H1 (cell line): ENCODE results near the gene APOBR. TPM values are rescaled to one million over a fixed set of nuclear protein-coding genes. Genes with fewer than 3 reads are reported as not detected.

Experiments
- CTCF ChIA-PET: fragments of 300-600 bp; sonication (Branson Sonifier 250); formaldehyde crosslinking; loops from one replicate; lab custom pipeline; 2021; ENCODE audit not compliant: partially characterized antibody; lab: Charles Lee
- POLR2A ChIA-PET: fragments of 300-600 bp; sonication (Branson Sonifier 250); formaldehyde crosslinking; loops from one replicate; lab custom pipeline; 2021; ENCODE audit warnings: inconsistent platforms; ENCODE audit not compliant: partially characterized antibody; lab: Charles Lee
- DNase-seq, 2 experiments: peaks; one replicate each; pipeline versions ENCODE4 v3.0.0 to v3.0.0-alpha.2; 2010 to 2022; ENCODE audit warnings: low spot score in 2 of 2, low read depth in 1 of 2, mixed read lengths in 1 of 2
- FAIRE-seq: peaks from 2 replicates; lab custom pipeline; 2011; peaks lifted over from hg19 to GRCh38; lab: Jason Lieb, UNC
- H2AFZ ChIP-seq: 2 replicates; pipeline ENCODE4 v1.8.1; 2012; ENCODE audit warnings: low read length, inconsistent platforms
- H2AK5ac ChIP-seq: 2 replicates; pipeline ENCODE4 v1.6.1; 2013; ENCODE audit warnings: low read depth, low read length
- H2BK120ac ChIP-seq: replicated peaks from 2 replicates; pipeline ENCODE3; 2013; ENCODE audit warnings: low read depth, low read length, inconsistent platforms
- H2BK12ac ChIP-seq: 2 replicates; pipeline ENCODE4 v1.6.1; 2013; ENCODE audit warnings: low read depth, low read length
- H2BK15ac ChIP-seq: 2 replicates; pipeline ENCODE4 v1.6.1; 2013; ENCODE audit warnings: low read length
- H2BK20ac ChIP-seq: 2 replicates; pipeline ENCODE4 v1.6.1; 2013; ENCODE audit warnings: low read length
- H2BK5ac ChIP-seq: 2 replicates; pipeline ENCODE4 v1.6.1; 2013; ENCODE audit warnings: low read depth, low read length
- H3K14ac ChIP-seq: 2 replicates; pipeline ENCODE4 v1.6.1; 2013; ENCODE audit warnings: inconsistent platforms; ENCODE audit not compliant: insufficient read length
- H3K18ac ChIP-seq: 2 replicates; pipeline ENCODE4 v1.6.1; 2013; ENCODE audit warnings: low read length; ENCODE audit errors: extremely low read depth
- H3K23ac ChIP-seq: 2 replicates; pipeline ENCODE4 v1.6.1; 2013; ENCODE audit warnings: inconsistent platforms; ENCODE audit not compliant: insufficient read length
- H3K23me2 ChIP-seq: 2 replicates; pipeline ENCODE4 v1.6.1; 2013; ENCODE audit warnings: low read depth, low read length
- H3K27ac ChIP-seq: 2 replicates; pipeline ENCODE4 v1.6.1; 2011; ENCODE audit warnings: low read depth, low read length, inconsistent platforms
- H3K27me3 ChIP-seq, 4 experiments: replicated peaks in 1 of 4; 1 replicate in 1 of 4; 2 replicates in 3 of 4; pipeline versions ENCODE4 v1.6.1 to v1.8.1; 2011 to 2013; ENCODE audit warnings: low read length in 3 of 4, mild to moderate bottlenecking in 3 of 4, inconsistent platforms in 2 of 4, mixed read lengths in 2 of 4, moderate library complexity in 1 of 4; ENCODE audit not compliant: control insufficient read depth in 3 of 4, insufficient read depth in 3 of 4; ENCODE audit errors: extremely low read depth in 1 of 4
- H3K36me3 ChIP-seq, 4 experiments: 2 replicates each; pipeline versions ENCODE4 v1.6.1 to v1.8.1; 2011 to 2013; ENCODE audit warnings: mild to moderate bottlenecking in 4 of 4, low read length in 3 of 4, moderate library complexity in 2 of 4, control low read depth in 1 of 4, inconsistent platforms in 1 of 4; ENCODE audit not compliant: insufficient read depth in 4 of 4, control insufficient read depth in 2 of 4
- H3K4ac ChIP-seq: replicated peaks from 2 replicates; pipeline ENCODE3; 2013; ENCODE audit warnings: low read length, low read depth, mixed read lengths, inconsistent platforms; ENCODE audit not compliant: insufficient read length
- H3K4me1 ChIP-seq, 4 experiments: replicated peaks in 1 of 4; 1 replicate in 1 of 4; 2 replicates in 3 of 4; pipeline versions ENCODE4 v1.6.1 to v1.8.1; 2011 to 2013; ENCODE audit warnings: low read length in 3 of 4, inconsistent platforms in 2 of 4, mixed read lengths in 1 of 4; ENCODE audit not compliant: insufficient read depth in 4 of 4, control insufficient read depth in 3 of 4
- H3K4me2 ChIP-seq, 2 experiments: 2 replicates each; pipeline versions ENCODE4 v1.6.1 to v1.8.1; 2011 to 2013; ENCODE audit warnings: low read depth in 2 of 2, low read length in 2 of 2, control low read depth in 1 of 2, inconsistent platforms in 1 of 2, mild to moderate bottlenecking in 1 of 2; ENCODE audit not compliant: insufficient read depth in 1 of 2
- H3K4me3 ChIP-seq, 4 experiments: fragments of 200-600, 300-600 bp in 1 of 4; sonication (generic), shearing (Covaris generic), sonication (Bioruptor Twin) in 1 of 4; 2 replicates each; pipeline versions ENCODE4 v1.5.1 to v1.8.1; 2011 to 2016; ENCODE audit warnings: low read length in 4 of 4, low read depth in 3 of 4, control low read depth in 2 of 4, inconsistent platforms in 2 of 4, mild to moderate bottlenecking in 2 of 4, mixed read lengths in 1 of 4, moderate library complexity in 1 of 4; ENCODE audit not compliant: insufficient read depth in 2 of 4; ENCODE audit errors: extremely low read depth in 1 of 4
- H3K56ac ChIP-seq: replicated peaks from 2 replicates; pipeline ENCODE3; 2013; ENCODE audit warnings: low read depth, mild to moderate bottlenecking, mixed read lengths, low read length, inconsistent platforms; ENCODE audit not compliant: insufficient read length
- H3K79me1 ChIP-seq: 2 replicates; pipeline ENCODE4 v1.6.1; 2013; ENCODE audit warnings: low read depth, low read length, control low read depth
- H3K79me2 ChIP-seq, 2 experiments: 2 replicates each; pipeline versions ENCODE4 v1.6.1 to v1.8.1; 2012 to 2013; ENCODE audit warnings: low read length in 2 of 2, mild to moderate bottlenecking in 2 of 2, inconsistent platforms in 1 of 2; ENCODE audit not compliant: insufficient read depth in 2 of 2, control insufficient read depth in 1 of 2
- H3K9ac ChIP-seq, 4 experiments: replicated peaks in 1 of 4; 1 replicate in 1 of 4; 2 replicates in 3 of 4; pipeline versions ENCODE4 v1.6.1 to v1.8.1; 2011 to 2013; ENCODE audit warnings: low read depth in 3 of 4, low read length in 3 of 4, control low read depth in 2 of 4, mild to moderate bottlenecking in 2 of 4, moderate library complexity in 2 of 4, inconsistent platforms in 1 of 4; ENCODE audit errors: extremely low read depth in 1 of 4
- H3K9me3 ChIP-seq, 2 experiments: 2 replicates each; pipeline versions ENCODE4 v1.6.1 to v1.8.1; 2012 to 2013; ENCODE audit warnings: mild to moderate bottlenecking in 2 of 2, moderate library complexity in 2 of 2, control low read depth in 1 of 2, inconsistent platforms in 1 of 2, low read depth in 1 of 2, low read length in 1 of 2, mixed read lengths in 1 of 2; ENCODE audit not compliant: insufficient read depth in 2 of 2
- H4K20me1 ChIP-seq, 2 experiments: replicated peaks in 1 of 2; 2 replicates each; pipeline versions ENCODE3 to v1.8.1; 2011 to 2013; ENCODE audit warnings: inconsistent platforms in 2 of 2, low read length in 2 of 2, mild to moderate bottlenecking in 1 of 2; ENCODE audit not compliant: insufficient read depth in 2 of 2, control insufficient read depth in 1 of 2
- H4K5ac ChIP-seq: 2 replicates; pipeline ENCODE4 v1.6.1; 2013; ENCODE audit warnings: low read length, low read depth, mixed read lengths, inconsistent platforms; ENCODE audit not compliant: insufficient read length
- H4K8ac ChIP-seq: 2 replicates; pipeline ENCODE4 v1.8.0; 2013; ENCODE audit warnings: mild to moderate bottlenecking, moderate library complexity, low read length, inconsistent platforms; ENCODE audit not compliant: insufficient read depth; ENCODE audit errors: extremely low read depth
- H4K91ac ChIP-seq: replicated peaks from 2 replicates; pipeline ENCODE3; 2013; ENCODE audit warnings: low read length, mixed read lengths, inconsistent platforms; ENCODE audit not compliant: insufficient read length
- BACH1 ChIP-seq: IDR thresholded peaks from 2 replicates; pipeline ENCODE4 v1.6.1; 2012; ENCODE audit warnings: low read length, improper control_type of control experiment
- BRCA1 ChIP-seq: IDR thresholded peaks from 2 replicates; pipeline ENCODE4 v1.6.1; 2012; ENCODE audit warnings: low read depth, low read length, improper control_type of control experiment
- EGR1 ChIP-seq: IDR thresholded peaks from 2 replicates; pipeline ENCODE4 v1.6.1; 2011; ENCODE audit warnings: low read depth, low read length, borderline replicate concordance
- FOSL1 ChIP-seq: IDR thresholded peaks from 2 replicates; pipeline ENCODE4 v1.6.1; 2011; ENCODE audit warnings: mild to moderate bottlenecking, low read depth, low read length, moderate library complexity; ENCODE audit not compliant: insufficient read depth
- JUN ChIP-seq: IDR thresholded peaks from 2 replicates; pipeline ENCODE4 v1.6.1; 2011; ENCODE audit warnings: low read depth, mild to moderate bottlenecking, improper control_type of control experiment, low read length
- KDM5A ChIP-seq: fragments of 200-600 bp; IDR thresholded peaks from 2 replicates; pipeline ENCODE4 v1.7.1; 2012; ENCODE audit warnings: mild to moderate bottlenecking, low read length, inconsistent platforms, mixed read lengths
- POLR2AphosphoS5 ChIP-seq: IDR thresholded peaks from 2 replicates; pipeline ENCODE4 v1.6.1; 2011; ENCODE audit warnings: low read depth, low read length
- RNF2 ChIP-seq: fragments of 200-900, 300-1000 bp; sonication (generic); IDR thresholded peaks from 2 replicates; pipeline ENCODE4 v1.7.1; 2016; ENCODE audit warnings: borderline replicate concordance, low read depth, mild to moderate bottlenecking, antibody characterized with exemption, low read length; ENCODE audit not compliant: poor library complexity, severe bottlenecking; ENCODE audit errors: missing control alignments
- SRF ChIP-seq: IDR thresholded peaks from 2 replicates; pipeline ENCODE4 v1.6.1; 2011; ENCODE audit warnings: mild to moderate bottlenecking, low read depth, low read length, moderate library complexity
- SUZ12 ChIP-seq: fragments of 200-600 bp; sonication (generic); IDR thresholded peaks from 2 replicates; pipeline ENCODE4 v1.6.1; 2012; ENCODE audit warnings: mild to moderate bottlenecking, inconsistent platforms, low read length, moderate library complexity, mixed read lengths
- TAF1 ChIP-seq: IDR thresholded peaks from 2 replicates; pipeline ENCODE4 v1.6.1; 2011; ENCODE audit warnings: mild to moderate bottlenecking, low read depth, low read length
- TBP ChIP-seq: IDR thresholded peaks from 2 replicates; pipeline ENCODE4 v1.6.1; 2011; ENCODE audit warnings: low read depth, low read length, improper control_type of control experiment
- WGBS, 2 experiments: shearing (Covaris generic) in 1 of 2; methylation state at CpG; one replicate each; pipeline versions ENCODE4 v1.1.6 to v1.1.7; 2013 to 2015; ENCODE audit warnings: low lambda C conversion rate in 2 of 2, mixed read lengths in 2 of 2, inconsistent platforms in 1 of 2, low coverage in 1 of 2, missing lambda C conversion rate in 1 of 2; ENCODE audit not compliant: insufficient replicate concordance in 2 of 2, insufficient coverage in 1 of 2, insufficient read length in 1 of 2; ENCODE audit errors: extremely low coverage in 1 of 2, missing lambda C conversion rate in 1 of 2; 5-methylcytosine and 5-hydroxymethylcytosine counted together
- polyA plus RNA-seq, 7 experiments: library from polyadenylated mRNA; depleted of rRNA in 3 of 7; stranded (reverse) in 5 of 7; unstranded in 2 of 7; fragments of >200 nt in 5 of 7; fragments of 200-250 nt in 2 of 7; gene quantifications; 1 replicate in 5 of 7; 2 replicates in 1 of 7; 4 replicates in 1 of 7; pipeline versions ENCODE4 v1.2.1 to v1.2.3, GENCODE V29; 2011 to 2013; ENCODE audit warnings: missing spikeins in 2 of 7, mixed read lengths in 2 of 7
- total RNA-seq: library from RNA; stranded (reverse); fragmentation: NEBNext Ultra II Directional; extraction: Animal tissue kit (Norgen Biotek cat#: 25700); gene quantifications from 2 replicates; pipeline ENCODE4 v1.2.1, GENCODE V29; 2021

APOBR gene
- total and polyA plus RNA-seq, 2 of the 8 experiments (the other 6 are each of a cell fraction or from before 2014, with no cell fraction given) = not detected

DNA sequence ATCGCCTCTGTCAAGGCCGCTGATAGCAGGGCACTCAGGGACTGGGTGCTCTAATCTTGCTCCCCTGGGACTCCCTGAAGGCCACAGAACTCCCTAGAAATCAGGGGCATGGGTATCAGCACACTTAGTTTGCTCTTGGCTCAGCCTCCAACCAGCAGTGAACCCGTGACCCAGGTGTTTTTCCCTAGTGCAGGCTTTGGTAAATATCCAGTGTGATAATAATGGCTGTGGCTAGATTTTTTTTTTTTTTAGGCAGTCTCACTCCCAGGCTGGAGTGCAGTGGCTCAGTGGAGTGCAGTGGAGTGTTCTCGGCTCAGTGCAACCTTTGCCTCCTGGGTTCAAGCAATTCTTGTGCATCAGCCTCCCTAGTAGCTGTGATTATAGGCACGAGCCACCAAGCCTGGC lies 34.0 kb downstream of the APOBR start:
- Histone ChIP-seq H2BK20ac (no peak overlapping the region), H3K27ac (no peak overlapping the region), H4K8ac (no peak overlapping the region), H3K4me2 (no peak overlapping the region), H3K18ac (no peak overlapping the region), H2AFZ (no peak overlapping the region), H2AK5ac (no peak overlapping the region), H3K9ac (no peak overlapping the region), H4K20me1 (no peaks in the 10 kb centered on the region), H3K23me2 (no peaks in the 10 kb centered on the region), H2BK12ac (no peak overlapping the region), H3K9me3 (no peaks in the 10 kb centered on the region), H3K79me1 (no peaks in the 10 kb centered on the region), H4K5ac (no peak overlapping the region), H3K23ac (no peak overlapping the region), H3K4me3 (no peak overlapping the region), H3K79me2 (no peaks in the 10 kb centered on the region), H3K56ac (no peak overlapping the region), H2BK5ac (no peak overlapping the region), H3K14ac (no peak overlapping the region), H3K36me3 (no peaks in the 10 kb centered on the region), H3K4me1 (no peaks in the 10 kb centered on the region), H2BK15ac (no peak overlapping the region), H3K27me3 (no peaks in the 10 kb centered on the region), H3K4ac (no peak overlapping the region), H4K91ac (no peak overlapping the region), H2BK120ac (no peak overlapping the region)
- CTCF ChIA-PET = no interaction called here
- DNase-seq (no peak), FAIRE-seq (no peak)
- WGBS, 2 experiments = 88% methylated on average over 5 of the region's 5 CpGs; no CpG with 5 or more reads in 1 of the 2 experiments
- POLR2A ChIA-PET = interaction anchor here (1.0 kb wide), 1 partner anchor 26 kb away, joined by 4 read pairs; the partner anchor contains the start of gene SGF29
- TF ChIP-seq RNF2 = no peak
- no peak for TF ChIP-seq TBP
- TF ChIP-seq KDM5A = no peak
- TF ChIP-seq BACH1 = no peak
- TF ChIP-seq POLR2AphosphoS5 = no peak
- no peak for TF ChIP-seq SRF
- TF ChIP-seq JUN = no peak
- TF ChIP-seq BRCA1 = no peak
- TF ChIP-seq FOSL1 = no peak
- no peak for TF ChIP-seq SUZ12
- no peak for TF ChIP-seq TAF1
- TF ChIP-seq EGR1 = no peak
